Limb (tissue), 2 donors: Measurements from ENCODE around the gene RFC1.
"Not testable (repeated sequence)": the region's sequence is repeated elsewhere in the genome, so short reads cannot be mapped to it uniquely, and the experiment has no call there.

Source experiments
- DNase-seq, 2 donors: peaks; one replicate each; pipeline ENCODE4 v3.0.0-alpha.2; 2016; ENCODE audit errors: extremely low spot score in 2 of 2

The RFC1 gene

DNA sequence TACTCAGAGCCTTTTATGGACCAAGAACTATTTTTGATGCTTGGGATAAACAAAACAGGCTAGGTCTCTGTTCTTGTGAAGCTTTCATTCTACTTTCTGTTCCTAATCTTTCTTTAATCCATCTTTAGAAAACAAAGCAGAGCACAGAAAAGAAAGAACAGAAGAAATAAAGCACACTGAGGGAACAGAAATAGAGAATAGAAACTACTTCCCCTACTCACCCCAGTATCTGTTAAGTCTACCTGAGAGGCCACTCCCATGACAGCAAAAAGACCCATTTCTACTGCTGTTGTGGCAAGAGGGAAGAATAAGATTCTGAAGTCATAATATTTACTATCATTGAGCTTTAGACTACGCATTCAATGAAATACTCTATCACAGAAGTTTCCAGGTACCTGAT, 9.2 kb downstream of the RFC1 start:
- no peak for DNase-seq

DNA sequence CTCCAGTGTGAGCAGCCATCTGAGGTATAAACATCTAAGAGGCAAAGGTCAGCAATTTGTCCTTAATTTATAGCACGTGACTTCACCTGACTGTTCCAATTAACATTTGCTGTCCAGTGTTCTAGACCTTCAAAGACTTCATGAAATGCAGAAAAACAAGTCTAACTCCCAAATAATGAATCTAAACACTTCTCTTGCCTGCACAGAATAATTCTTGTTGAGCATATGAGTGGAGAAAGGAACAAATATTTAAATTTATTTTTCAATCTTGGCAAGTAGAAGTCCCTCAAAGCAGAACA, 12.0 kb downstream of the RFC1 start:
- DNase-seq = no peak

DNA sequence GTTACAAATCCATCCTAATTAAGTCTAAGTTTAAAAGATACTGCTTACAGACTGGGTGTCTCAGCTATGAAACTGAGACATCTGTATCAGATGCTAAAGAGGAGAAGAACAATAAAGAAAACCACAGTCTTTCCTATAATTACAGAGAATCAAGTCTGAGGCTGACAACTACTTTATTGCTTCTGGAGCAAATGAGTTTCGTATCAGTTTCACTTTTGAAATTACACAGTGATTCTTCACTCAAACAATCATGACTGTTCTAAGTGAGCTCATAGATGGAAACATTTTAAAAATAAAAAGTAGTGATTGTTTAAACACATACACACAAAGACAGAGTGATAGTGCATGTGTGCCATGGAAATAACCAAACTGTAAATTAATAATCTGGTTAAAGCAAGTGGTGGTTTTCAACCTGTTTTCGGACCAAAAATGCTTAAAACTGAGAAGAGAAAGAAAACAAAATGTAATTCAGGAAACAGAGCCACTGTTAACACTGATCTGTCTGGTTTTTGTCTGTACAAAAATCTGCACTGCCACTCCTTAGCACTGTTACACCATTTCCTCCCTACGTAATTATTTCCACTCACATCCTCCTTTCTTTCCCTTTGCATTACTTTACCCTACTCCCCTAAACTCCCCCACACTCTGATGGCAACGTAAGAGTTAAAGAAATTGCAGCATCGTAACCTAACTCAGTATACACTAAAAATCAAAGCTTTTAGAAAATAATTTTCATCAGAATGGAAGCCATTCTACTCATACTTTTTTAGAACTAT, 12.5 kb downstream of the RFC1 start:
- peak in 1 of 2 donors; percentile 13 for DNase-seq

DNA sequence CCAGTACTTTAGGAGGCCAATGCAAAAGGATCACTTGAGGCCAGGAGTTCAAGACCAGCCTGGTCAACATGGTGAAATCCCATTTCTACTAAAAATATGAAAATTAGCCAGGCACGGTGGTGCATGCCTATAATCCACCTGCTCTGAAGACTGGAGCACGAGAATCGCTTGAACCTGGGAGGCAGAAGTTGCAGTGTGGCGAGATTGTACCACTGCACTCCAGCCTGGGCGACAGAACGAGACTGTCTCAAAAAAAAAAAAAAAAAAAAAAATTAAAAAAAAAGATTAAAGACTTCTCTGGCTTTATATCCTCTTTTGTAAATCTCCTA, 13.0 kb downstream of the RFC1 start:
- not testable (repeated sequence) for DNase-seq

DNA sequence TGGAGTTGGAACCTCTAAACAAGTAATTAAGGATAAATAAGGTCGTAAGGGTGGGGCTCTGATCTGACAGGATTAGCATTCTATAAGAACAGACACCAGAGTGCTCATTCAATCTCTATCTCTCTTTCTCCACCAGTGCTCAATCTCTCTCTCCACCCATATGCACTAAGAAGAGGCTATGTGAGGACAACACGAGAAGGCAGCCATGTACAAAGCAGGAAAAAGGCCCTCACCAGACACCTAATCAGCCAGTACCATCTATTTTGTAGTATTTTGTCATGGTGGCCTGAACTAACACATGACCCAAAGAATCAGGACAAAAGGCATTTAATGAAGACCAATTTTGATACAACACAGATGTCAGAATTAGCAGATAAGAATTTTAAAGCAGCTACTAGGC, 16.8 kb downstream of the RFC1 start:
- DNase-seq = no peak

DNA sequence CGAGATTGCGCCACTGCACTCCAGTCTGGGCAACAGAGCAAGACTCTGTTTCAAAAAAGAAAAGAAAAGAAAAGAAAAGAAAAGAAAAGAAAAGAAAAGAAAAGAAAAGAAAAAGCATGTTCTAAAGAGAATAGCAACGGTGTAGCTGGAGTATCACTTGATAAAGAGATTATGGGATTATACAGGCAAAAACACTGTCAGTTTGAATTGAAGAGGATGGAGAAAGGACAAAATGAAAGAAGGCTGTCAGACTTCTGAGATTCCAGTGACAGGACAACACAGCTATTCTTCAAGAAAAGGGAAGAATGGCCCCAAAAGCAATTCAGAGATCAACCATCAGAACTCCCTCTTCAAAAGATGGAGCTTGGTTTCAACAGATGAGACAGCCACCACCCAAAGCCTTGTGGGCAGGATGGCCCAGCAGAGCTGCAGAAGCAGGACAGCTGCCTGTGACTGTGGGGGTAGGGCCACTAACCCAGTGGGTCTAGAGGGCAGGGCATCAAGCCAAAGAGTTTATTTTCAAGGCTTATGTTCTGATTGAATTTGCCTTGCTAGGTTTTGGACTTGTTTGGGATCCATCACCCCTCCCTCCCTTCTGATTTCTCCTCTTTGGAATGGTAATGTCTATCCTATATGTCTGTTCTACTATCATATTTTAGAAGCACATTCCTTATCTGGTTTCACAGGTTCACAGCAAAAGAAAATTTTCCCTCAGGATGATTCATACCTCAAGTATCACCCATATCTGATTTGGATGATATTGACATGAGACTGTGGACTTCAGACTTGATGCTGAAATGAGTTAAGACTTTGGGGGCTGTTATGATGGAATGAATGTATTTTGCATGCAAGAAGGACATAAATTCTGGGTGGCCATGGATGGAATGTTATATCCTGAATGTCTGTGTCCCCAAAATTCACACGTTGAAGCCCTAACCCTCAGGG, 17.5 kb downstream of the RFC1 start:
- no peak for DNase-seq

DNA sequence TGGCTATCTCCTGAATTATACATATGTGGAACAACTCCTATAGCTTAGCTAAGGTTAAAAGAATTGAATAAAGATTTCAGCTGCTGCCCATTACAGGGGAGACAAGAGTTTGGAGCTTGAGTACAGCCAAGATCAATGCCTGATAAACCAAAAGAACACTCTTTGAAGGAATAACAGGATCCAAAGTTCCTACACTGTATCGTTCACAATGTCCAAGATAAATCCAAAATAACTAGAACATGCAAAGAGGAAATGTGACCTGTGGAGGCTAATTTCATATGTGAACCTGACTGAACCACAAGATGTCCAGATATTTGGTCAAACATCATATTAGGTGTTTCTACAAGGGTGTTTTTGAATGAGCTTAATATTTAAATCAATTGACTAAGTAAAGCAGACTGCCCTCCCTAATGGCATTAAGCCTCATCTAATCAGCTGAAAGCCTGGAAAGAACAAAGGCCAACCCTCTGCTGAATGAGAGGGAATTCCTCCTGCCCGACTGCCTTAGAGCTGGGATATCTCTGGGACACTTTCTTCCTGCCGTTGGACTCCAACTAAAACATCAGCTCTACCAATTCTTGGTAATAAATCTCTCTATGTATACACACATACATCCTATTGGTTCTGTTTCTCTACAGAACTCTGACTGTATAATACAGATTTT, 19.2 kb downstream of the RFC1 start:
- DNase-seq = no peak

DNA sequence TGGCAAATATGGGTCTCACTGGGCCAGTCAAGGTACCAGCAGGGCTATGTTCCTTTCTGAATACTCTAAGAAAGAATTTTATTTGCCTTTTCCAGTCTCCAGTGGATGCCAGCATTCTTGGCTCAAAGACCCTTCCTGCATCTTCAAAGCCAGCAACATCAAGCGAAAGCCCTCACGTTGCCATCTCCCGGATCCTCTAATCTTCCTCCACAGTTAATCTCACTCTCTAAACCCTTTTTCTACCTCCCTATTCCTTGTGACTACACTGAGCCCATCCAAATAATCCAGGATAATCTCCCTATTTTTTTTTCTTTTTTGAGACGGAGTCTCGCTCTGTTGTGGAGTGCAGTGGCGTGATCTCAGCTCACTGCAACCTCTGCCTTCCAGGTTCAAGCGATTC, 23.4 kb downstream of the RFC1 start:
- no peak for DNase-seq

DNA sequence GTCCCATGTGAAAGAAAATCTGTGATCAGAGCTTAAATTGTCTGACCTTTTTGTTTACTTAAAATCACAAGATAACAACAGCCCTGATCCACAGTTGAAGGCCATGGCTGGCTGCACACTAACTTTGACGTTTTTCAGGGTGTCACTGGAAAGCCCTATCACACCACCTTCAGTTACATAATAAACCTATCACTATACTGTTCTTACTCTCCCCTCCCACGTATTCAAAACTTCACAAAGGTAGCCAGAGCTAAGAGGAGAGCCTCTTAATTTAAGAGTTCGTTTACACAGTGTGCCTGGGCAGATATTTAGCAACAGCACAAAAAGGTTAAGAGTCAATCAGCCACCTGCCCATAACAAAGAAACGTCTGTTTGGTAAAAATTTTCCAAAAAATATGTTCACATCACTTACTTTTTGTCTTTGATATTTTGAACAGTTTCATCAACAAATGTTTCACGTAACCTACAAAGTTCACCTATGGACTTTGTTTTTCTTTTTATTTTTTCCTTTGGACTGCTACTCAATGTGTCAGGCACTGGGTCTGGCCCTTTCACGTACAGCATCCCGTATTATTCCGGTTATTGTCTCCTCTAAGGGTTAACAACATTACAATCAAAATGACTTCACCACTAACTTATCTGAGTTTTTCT, 25.0 kb downstream of the RFC1 start:
- DNase-seq = no peak

DNA sequence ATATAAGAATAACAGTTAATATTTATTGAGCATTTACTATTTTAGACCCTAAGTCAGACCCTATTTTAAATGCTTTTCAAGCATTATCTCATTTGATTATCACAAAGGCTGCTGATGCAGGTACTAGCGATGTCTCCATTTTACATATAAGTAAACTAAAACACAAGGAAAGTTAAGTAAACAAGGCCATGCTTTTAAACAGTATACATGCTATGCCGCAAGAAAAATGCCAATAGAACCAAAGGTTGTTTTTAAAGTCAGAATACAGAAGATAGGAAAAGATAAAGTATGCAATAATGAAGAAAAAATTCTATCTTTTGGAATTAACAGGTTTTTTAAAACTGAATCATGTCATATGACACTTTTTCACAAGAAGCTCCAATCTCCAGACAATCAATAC, 26.2 kb downstream of the RFC1 start:
- DNase-seq = no peak

DNA sequence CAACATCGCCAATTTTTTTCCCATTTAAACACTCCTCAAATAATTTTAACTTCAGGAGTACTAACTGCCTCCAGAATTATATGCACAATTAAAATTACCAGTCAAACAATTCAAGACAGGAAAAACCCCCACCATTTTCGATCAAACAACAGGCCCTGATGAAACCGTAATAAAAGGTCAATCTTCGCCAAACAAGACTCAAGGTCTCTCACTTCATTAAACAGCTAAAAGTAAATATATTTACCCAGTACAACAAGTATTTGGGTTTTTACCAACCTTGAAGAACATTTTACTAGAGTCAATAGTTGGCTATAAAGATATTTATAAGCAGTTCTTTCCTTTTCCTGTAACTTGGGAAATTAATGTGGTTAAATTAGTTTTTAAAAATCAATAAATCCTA, 28.3 kb downstream of the RFC1 start:
- no peak for DNase-seq

DNA sequence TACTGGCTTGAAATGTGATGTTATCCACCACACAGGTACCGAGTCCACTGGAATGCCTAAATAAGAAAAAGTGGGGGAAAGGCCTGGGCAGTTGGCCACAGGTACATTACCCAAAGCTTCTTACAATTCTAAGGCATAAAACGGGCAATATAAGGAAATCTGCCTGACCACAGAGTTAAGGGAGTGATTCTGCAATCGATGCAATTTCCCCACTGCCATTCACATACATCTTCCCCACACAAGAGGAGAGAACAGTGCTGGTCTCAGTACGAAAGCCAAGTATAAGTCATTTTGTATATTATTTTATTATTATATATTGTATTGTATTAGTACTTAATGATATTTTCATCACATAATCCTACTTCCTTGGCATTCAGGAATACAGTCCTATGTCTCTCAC, 30.6 kb downstream of the RFC1 start:
- DNase-seq = no peak

DNA sequence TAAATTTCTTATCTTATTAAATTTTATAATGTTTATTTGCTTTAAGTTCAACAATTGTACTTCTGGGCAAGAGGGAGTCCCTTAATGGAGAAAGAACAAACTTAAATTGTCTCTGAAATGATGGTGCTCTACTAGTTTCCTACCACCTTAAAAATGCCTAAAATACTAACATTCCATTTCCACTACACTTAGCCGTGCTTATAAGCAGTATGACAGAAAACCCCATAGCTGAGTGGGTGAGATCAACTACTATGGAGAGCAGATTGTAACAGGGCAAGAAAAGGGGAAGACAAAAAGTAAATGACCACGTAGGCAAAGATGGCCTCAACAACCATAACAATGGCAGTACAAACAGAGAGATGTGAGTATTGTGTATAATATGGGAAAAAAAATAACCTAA, 35.0 kb downstream of the RFC1 start:
- DNase-seq = no peak

DNA sequence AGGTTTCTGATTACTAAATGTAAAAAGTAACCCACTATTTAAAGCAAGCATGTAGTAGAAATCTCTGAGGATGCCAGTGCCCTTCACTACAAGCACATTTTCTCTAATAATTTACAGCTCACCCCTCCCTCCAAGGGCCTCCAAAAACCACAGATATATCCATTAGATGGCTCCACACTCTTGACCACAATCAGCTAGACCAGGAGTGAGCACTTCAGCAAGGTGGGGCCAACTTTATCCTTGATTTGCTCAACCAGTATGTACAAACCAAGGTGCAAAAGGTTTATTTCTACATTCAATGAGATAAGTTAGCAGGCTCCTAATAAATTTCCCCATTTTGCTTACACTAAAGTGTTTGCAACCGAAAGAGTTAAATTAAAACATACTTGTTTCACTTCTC, 35.8 kb downstream of the RFC1 start:
- no peak for DNase-seq

DNA sequence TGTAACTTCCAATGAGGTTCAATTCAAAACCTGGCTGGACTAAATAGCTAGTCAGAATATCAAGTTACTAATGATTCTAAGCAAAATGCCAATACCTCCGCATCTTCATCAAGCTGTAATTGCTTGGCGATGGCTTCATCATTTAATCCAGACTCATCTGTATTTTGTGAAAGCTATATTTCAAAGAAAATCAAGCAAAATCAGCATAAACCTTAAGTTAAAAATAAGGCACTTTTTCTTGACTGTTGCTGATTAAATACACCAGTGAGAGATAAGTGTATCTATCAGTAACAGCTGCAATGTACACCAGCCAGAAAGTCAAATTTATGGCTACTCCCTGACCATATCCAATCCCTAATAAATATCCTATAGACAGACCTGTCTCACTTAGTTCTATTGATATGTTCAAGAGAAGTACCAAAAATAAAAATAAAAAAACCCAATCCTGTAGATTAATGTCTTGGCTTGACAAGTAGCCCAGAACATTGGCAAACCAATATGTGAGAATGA, 39.6 kb downstream of the RFC1 start:
- no peak for DNase-seq

DNA sequence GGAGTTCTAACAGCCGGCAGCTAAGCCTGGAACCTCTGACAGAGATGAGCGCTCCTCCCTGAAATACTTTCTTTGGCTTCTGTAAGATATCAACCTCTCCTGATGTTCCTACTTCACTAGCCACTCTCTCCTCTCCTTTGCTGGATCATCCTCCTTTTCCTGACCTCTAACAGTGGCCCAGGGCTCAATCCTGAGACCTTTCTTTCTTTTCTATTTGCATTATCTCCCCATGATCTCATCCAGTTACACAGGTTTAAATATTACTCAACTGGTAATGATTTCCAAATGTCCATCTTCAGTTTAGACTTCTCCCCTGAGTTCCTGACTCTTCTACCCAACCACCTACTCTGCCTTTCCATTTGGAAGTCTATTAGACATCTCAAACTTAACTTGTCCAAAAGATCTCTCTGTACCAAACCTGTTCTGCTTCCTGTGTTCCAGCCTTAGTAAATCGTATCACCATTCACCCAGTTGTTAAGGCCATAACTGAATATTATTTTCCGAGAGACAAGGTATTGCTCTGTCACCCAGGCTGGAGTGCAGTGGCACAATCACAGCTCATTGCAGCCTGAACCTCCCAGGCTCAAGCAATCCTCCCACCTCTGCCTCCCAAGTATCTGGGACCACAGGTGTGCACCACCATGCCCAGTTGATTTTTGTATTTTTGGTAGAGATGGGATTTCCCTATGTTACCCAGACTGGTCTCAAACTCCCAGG, 41.1 kb downstream of the RFC1 start:
- DNase-seq = no peak

DNA sequence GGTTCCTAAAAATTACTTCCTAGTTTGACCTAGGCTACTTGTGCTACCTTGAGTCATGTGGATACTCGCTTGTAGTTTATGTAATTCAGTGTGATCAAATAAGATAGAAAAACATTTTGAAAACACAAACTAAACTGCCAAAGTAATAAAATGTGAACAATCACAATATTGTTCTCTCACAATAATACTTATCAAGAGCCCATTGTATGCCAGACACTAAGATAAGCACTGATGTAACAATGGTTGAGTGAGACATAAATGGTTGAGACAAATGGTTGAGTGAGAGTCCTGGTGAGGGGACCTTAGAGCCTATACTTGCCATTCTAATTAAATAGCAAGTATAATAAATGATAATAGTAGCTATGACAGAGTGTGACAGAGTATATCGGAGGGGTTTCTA, 41.7 kb downstream of the RFC1 start:
- DNase-seq = no peak

DNA sequence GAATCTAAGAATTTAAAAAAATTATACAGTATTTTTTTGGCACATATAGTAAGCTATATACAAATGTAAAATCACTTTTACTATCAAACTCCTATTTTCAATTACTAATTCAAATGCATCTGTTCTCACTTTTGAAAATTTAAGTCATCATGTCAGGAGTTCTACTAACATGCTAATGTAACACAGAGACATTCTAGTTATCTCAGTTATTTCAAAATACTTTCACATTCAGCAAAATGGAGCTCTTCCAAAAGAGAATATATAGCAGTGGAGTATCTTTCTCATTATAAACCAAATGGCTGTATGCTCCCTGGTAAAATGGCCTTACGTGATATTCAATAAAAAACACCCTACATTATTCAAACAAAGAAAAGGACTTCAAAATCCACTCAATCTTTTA, 42.3 kb downstream of the RFC1 start:
- DNase-seq = no peak

DNA sequence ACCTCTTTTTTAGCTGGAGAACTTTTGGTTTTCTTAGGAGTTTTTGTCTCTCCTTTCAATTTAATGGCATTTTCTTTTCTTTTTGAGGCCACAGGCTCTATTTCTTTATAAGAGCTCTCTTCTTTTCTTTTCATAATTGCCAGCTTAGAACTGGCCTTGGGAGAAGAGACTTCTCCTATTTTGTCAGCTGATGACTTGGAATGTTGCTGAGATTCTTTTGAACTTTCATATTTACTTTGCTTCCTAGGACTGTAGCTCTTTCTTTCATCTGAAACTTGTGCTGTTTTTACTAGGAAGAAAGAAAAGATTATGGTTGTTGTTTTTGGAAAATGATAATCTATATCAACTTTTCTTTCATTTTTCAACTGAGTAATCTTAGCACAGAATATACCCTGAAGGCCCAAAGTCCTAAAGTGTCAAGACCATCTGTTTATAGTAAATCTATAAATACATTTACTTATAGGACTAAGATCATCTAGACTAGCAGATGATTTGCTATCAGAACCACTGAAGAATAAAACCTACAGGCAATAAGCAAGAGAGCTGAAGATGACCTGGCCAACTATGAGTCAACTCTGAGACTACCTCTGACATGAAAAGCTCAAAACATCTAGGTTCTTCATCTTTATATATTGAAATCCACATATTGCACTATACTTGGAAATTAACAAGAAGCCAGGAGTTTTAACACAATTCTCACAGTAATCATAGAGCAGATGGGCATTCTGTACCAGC, 45.6 kb downstream of the RFC1 start:
- DNase-seq = no peak

DNA sequence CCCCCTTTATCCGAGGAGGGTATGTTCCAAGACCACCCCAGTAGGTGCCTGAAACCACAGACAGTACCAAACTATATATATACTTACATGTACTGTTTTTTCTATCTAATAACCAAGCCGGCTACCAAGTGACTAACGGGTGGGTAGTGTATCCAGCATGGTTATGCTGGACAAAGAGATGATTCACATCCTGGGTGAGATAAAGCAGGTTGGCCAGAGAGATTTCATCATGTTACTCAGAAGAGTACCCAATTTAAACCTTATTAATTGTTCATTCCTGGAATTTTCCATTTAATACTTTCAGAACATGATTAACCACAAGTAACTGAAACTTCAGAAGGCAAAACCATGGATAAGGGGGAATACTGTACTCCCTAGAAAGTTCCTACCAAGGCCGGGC, 46.5 kb downstream of the RFC1 start:
- no peak for DNase-seq

DNA sequence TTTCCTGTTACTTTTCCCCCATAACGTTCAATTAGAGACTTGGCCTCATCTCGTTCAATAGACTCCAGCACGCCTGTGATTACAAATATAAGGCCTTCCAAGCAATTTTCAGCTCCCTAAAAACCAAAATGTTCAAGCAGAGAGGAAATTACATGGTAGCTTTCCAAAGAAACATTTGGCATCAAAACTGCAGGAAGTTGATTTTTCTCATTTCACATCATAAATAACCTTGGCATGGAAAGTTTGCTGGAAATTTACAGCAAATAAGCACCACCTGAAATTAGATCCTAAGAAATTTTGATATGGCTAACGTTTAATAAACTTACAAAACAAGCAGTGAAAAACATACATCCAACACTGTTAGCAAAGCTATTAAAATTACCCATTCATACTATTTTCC, 53.3 kb downstream of the RFC1 start:
- DNase-seq = no peak
